MM.1S (cell line): Measurements from ENCODE around the gene TMEM184A.
A peak's percentile ranks its signal among the peaks of the same experiment; 100 is the strongest.

Experiments
- DNase-seq: peaks from one replicate; pipeline ENCODE4 v3.0.0-alpha.2; 2015
- H2AFZ ChIP-seq: fragments of 300-600 bp; sonication (generic); 2 replicates; pipeline ENCODE4 v1.6.0; 2016; ENCODE audit warnings: antibody characterized with exemption, low read length
- H3F3A ChIP-seq: fragments of 300-600 bp; sonication (generic); 2 replicates; pipeline ENCODE4 v1.6.1; 2016; ENCODE audit warnings: mild to moderate bottlenecking, antibody characterized with exemption, low read length, moderate library complexity, mixed read lengths; ENCODE audit not compliant: insufficient read depth
- H3K27ac ChIP-seq: fragments of 300-600 bp; sonication (generic); 2 replicates; pipeline ENCODE4 v1.5.1; 2016; ENCODE audit warnings: mild to moderate bottlenecking, low read length
- H3K27me3 ChIP-seq: fragments of 300-600 bp; sonication (generic); replicated peaks from 2 replicates; pipeline ENCODE4 v1.6.0; 2016; ENCODE audit warnings: low read length; ENCODE audit not compliant: insufficient read depth
- H3K36me3 ChIP-seq: fragments of 300-600 bp; sonication (generic); replicated peaks from 2 replicates; pipeline ENCODE4 v1.6.1; 2016; ENCODE audit warnings: mild to moderate bottlenecking, low read length, mixed read lengths; ENCODE audit not compliant: insufficient read depth
- H3K4me1 ChIP-seq: fragments of 300-600 bp; sonication (generic); 2 replicates; pipeline ENCODE4 v1.6.1; 2016; ENCODE audit warnings: low read length, mixed read lengths
- H3K4me2 ChIP-seq: fragments of 300-600 bp; sonication (generic); 2 replicates; pipeline ENCODE4 v1.6.0; 2016; ENCODE audit warnings: low read depth, low read length
- H3K4me3 ChIP-seq: fragments of 300-600 bp; sonication (generic); 2 replicates; pipeline ENCODE4 v1.5.1; 2016; ENCODE audit warnings: low read length, mixed read lengths
- H3K79me2 ChIP-seq: fragments of 300-600 bp; sonication (generic); 2 replicates; pipeline ENCODE4 v1.6.1; 2016; ENCODE audit warnings: mixed run types, low read length, mixed read lengths
- H3K9ac ChIP-seq: fragments of 300-600 bp; sonication (generic); 2 replicates; pipeline ENCODE4 v1.6.1; 2016; ENCODE audit warnings: low read length, mixed read lengths
- H3K9me2 ChIP-seq: fragments of 300-600 bp; sonication (generic); replicated peaks from 2 replicates; pipeline ENCODE4 v1.6.1; 2016; ENCODE audit warnings: mild to moderate bottlenecking, low read length, mixed read lengths; ENCODE audit not compliant: insufficient read depth
- H3K9me3 ChIP-seq: fragments of 300-600 bp; sonication (generic); replicated peaks from 2 replicates; pipeline ENCODE4 v1.6.1; 2016; ENCODE audit warnings: mild to moderate bottlenecking, low read length, mixed read lengths; ENCODE audit not compliant: insufficient read depth
- H4K20me1 ChIP-seq: fragments of 300-600 bp; sonication (generic); 2 replicates; pipeline ENCODE4 v1.6.1; 2016; ENCODE audit warnings: mild to moderate bottlenecking, low read length, moderate library complexity, mixed read lengths; ENCODE audit not compliant: insufficient read depth
- EZH2 ChIP-seq: fragments of 300-600 bp; sonication (generic); optimal IDR thresholded peaks from 2 replicates; pipeline ENCODE3; 2017; ENCODE audit warnings: low read depth, mild to moderate bottlenecking, antibody characterized with exemption, low read length, mixed read lengths
- EZH2phosphoT487 ChIP-seq: fragments of 300-600 bp; sonication (generic); IDR thresholded peaks from 2 replicates; pipeline ENCODE4 v1.6.1; 2018; ENCODE audit warnings: antibody characterized with exemption, low read length
- TF ChIP-seq, protein P1 (sequence below): fragments of 300-600 bp; sonication (generic); IDR thresholded peaks from 2 replicates; pipeline ENCODE4 v1.5.1; 2016; ENCODE audit warnings: antibody characterized with exemption, low read length, mixed read lengths

The TMEM184A gene

DNA sequence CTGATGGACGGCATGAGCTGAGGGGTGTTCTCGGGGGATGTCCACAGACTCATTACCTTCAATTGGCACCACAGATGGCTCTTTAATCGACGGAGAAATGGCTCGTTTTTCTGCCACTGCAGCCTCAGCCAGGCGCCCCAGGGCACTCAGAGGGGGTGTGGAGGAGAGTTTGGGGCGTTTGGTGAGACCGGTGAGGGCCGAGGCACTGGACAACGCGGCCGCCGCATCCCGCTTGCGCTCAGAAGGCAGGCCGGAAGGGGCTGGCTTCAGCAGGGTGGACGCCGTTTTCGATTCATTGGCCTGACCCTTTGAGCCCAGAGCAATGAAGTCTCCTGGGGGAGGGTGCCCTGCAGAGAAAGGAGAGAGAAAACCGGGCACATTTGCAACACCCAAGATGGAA is 53.2 kb downstream of the TMEM184A start:
- H3F3A ChIP-seq, result peaks cover 8% of the 10 kb centered on the region; the same call in 1 of the 2 replicates
- H4K20me1 ChIP-seq, result no peaks in the 10 kb centered on the region
- H2AFZ ChIP-seq, result no peak overlapping the region
- DNase-seq, result no peak
- H3K36me3 ChIP-seq, result no peaks in the 10 kb centered on the region; the same call in 1 of the 2 replicates
- H3K9me2 ChIP-seq, result no peaks in the 10 kb centered on the region
- H3K9me3 ChIP-seq, result no peaks in the 10 kb centered on the region
- no peaks in the 10 kb centered on the region for H3K27me3 ChIP-seq
- H3K4me1 ChIP-seq, result peaks cover 9% of the 10 kb centered on the region; the same call in 1 of the 2 replicates
- no peak overlapping the region for H3K9ac ChIP-seq
- TF ChIP-seq EZH2phosphoT487 (no peak), EZH2 (no peak)
- TF ChIP-seq, protein P1, sequence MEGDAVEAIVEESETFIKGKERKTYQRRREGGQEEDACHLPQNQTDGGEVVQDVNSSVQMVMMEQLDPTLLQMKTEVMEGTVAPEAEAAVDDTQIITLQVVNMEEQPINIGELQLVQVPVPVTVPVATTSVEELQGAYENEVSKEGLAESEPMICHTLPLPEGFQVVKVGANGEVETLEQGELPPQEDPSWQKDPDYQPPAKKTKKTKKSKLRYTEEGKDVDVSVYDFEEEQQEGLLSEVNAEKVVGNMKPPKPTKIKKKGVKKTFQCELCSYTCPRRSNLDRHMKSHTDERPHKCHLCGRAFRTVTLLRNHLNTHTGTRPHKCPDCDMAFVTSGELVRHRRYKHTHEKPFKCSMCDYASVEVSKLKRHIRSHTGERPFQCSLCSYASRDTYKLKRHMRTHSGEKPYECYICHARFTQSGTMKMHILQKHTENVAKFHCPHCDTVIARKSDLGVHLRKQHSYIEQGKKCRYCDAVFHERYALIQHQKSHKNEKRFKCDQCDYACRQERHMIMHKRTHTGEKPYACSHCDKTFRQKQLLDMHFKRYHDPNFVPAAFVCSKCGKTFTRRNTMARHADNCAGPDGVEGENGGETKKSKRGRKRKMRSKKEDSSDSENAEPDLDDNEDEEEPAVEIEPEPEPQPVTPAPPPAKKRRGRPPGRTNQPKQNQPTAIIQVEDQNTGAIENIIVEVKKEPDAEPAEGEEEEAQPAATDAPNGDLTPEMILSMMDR, result no peak
- H3K4me2 ChIP-seq, result peak overlapping the region; percentile 94
- H3K27ac ChIP-seq, result no peak overlapping the region
- peaks cover 37% of the 10 kb centered on the region for H3K79me2 ChIP-seq
- peak overlapping the region; percentile 96 for H3K4me3 ChIP-seq

DNA sequence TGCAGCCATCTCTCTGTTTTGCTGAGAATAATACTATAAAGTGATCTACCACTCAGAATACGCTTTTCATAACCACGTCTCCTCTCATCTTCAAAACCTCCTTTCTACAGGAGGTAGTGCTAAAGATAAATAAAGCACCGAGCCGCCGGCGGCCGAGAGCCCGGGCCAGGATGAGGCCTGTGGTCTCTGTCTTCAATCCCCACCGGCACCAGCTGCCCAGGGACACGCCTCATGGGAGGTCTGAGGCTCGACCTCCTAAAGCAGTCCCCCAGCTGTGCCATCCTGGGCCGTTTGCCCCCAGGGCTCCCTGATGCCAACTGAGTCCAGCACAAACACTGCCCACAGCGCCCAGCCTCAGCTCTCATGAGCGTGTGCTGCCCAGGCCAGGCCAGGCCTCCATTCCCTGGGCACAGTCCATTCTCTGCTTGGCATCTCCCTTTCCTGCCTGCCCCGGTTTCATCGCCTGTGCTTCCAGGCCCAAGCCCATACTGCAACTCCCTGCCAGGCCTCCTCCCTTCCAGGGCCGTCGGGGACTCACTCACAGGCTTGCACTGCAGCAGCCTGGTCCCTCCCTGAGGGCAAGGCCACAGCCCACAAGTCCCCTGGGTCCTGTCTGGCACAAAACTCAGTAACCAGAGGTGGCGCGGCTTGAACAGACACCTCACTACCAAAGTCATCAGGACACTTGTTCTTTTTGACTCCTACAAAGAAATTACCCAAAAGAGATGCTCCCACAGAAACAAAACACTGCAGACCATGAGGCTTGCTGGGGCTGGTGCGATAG is 54.3 kb downstream of the TMEM184A start:
- TF ChIP-seq, protein P1, result no peak
- TF ChIP-seq EZH2, result no peak
- Histone ChIP-seq H3K4me2 (no peak overlapping the region), H3K4me1 (peaks cover 9% of the 10 kb centered on the region; the same call in 1 of the 2 replicates), H3F3A (peaks cover 8% of the 10 kb centered on the region; the same call in 1 of the 2 replicates), H3K79me2 (peaks cover 37% of the 10 kb centered on the region), H3K9ac (no peak overlapping the region), H3K9me3 (no peaks in the 10 kb centered on the region), H2AFZ (no peak overlapping the region), H3K27ac (no peak overlapping the region), H3K27me3 (no peaks in the 10 kb centered on the region), H4K20me1 (no peaks in the 10 kb centered on the region), H3K9me2 (no peaks in the 10 kb centered on the region), H3K36me3 (no peaks in the 10 kb centered on the region; the same call in 1 of the 2 replicates), H3K4me3 (no peak overlapping the region)
- DNase-seq, result no peak

DNA sequence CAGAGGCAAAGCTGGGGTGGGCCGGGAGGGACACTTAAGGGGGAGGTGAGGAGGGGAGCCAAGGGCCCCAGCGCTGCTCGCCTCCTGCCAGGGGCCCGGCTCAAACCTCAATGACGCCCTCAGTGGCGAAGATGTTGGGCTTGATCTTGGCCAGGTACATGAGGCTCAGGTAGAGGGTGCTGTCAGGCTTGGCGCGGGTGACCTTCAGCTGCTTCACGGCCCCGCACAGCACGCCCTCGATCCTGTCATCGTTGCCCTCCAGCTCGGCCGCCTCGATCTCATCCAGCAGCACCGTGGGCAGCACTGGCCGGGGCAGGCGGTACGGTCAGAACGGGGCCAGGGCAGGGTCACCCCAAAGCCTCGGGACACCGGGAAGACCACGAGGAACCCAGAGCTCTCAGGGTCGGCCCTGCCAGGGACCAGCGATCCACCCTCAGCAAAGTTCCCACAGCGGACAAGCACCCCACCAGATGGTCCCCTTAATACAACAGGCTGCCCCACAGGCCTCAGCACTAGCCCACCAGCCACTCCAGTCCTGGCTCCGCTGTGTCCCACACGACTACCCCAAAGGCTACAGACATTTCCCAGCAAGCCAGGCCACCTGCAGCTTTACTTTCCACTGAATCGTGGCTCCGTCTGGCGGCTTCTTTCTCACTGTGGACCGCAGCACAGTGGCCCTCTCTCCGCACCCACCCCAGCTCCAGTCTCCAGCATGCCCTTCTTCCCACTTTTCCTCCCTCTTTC is 55.8 kb downstream of the TMEM184A start:
- Histone ChIP-seq H3K36me3 (no peaks in the 10 kb centered on the region; the same call in 1 of the 2 replicates), H4K20me1 (no peaks in the 10 kb centered on the region)
- DNase-seq, result no peak

More for the DNA sequence above, 55.8 kb downstream of the TMEM184A start:
- no peaks in the 10 kb centered on the region for H3K27me3 ChIP-seq
- TF ChIP-seq EZH2 (no peak), EZH2phosphoT487 (no peak)
- TF ChIP-seq, protein P1, result no peak
- H2AFZ ChIP-seq, result no peak overlapping the region
- H3K9ac ChIP-seq, result no peak overlapping the region
- H3K27ac ChIP-seq, result no peak overlapping the region
- H3K9me3 ChIP-seq, result no peaks in the 10 kb centered on the region
- no peaks in the 10 kb centered on the region for H3K9me2 ChIP-seq
- H3F3A ChIP-seq, result no peaks in the 10 kb centered on the region
- H3K4me1 ChIP-seq, result peaks cover 9% of the 10 kb centered on the region; the same call in 1 of the 2 replicates
- no peak overlapping the region for H3K4me2 ChIP-seq
- peaks cover 37% of the 10 kb centered on the region for H3K79me2 ChIP-seq
- H3K4me3 ChIP-seq, result no peak overlapping the region
